GM23248 (cell line): ENCODE results near the gene NHERF2.

Experiments used
- EZH2 ChIP-seq: fragments of 200-600 bp; sonication (generic); IDR thresholded peaks from 2 replicates; pipeline ENCODE4 v1.6.1; 2018; ENCODE audit warnings: antibody characterized with exemption, mild to moderate bottlenecking; ENCODE audit not compliant: insufficient read depth, poor library complexity, severe bottlenecking
- EZH2phosphoT487 ChIP-seq: fragments of 200-600 bp; sonication (generic); IDR thresholded peaks from 2 replicates; pipeline ENCODE4 v1.6.1; 2018; ENCODE audit warnings: antibody characterized with exemption, moderate library complexity, mild to moderate bottlenecking, low read depth; ENCODE audit not compliant: insufficient read depth

DNA sequence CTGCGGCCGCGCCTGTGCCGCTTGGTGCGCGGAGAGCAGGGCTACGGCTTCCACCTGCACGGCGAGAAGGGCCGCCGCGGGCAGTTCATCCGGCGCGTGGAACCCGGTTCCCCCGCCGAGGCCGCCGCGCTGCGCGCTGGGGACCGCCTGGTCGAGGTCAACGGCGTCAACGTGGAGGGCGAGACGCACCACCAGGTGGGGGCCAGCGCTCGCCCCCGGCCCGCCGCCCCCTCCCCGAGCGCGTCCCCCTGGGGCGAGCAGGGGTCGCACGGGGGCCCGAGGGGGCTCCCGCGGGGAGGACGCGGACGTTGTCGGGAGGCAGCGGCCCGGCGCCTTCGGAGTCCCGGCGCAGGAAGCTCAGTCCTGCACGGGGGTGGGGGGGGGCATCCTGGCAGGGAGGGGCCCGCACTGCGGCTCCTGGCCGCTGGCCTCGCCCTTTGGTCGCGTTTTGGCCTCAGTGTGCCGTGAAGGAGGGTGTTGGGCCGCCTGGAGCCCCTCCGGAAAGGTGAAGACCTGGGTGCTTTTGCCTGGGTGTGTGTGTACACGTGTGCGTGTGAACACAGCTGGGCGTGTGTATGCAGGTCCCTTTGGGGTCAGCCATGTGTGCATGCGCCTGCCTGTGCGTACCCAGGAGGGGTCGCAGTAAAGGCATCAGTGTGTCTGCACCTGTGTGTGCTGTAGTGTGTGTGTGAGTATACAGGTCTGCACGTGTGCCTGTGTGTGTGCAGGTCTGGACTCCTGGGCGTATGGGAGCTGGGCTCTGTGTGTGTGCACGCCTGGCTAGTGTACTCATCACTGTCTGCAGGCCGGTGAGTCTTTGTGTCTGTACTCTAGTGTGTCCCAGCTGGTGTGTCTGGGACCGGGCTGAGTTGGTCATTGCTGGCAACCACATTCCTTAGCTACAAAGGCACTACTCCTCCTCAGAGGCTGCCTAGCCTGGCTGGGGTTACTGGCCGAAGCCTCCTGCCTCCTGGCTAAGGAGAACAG is 615 bp downstream of the NHERF2 start:
- TF ChIP-seq EZH2 = no peak
- no peak for TF ChIP-seq EZH2phosphoT487
